Lower leg skin (tissue), 3 donors: ENCODE results near the gene HMGCL.

Experiments
- CTCF ChIP-seq, 3 donors: fragments of 450-650 bp; IDR thresholded peaks; one replicate each; pipeline ENCODE4 v1.5.1; 2016; ENCODE audit warnings: antibody characterized with exemption in 3 of 3, mild to moderate bottlenecking in 3 of 3, moderate library complexity in 2 of 3
- POLR2A ChIP-seq, 2 donors: fragments of 450-650 bp; IDR thresholded peaks; one replicate each; pipeline ENCODE4 v1.6.1; 2016 to 2017; ENCODE audit warnings: antibody characterized with exemption in 2 of 2, mild to moderate bottlenecking in 1 of 2, moderate library complexity in 1 of 2

- TF ChIP-seq CTCF (IDR thresholded peaks at IDR 0.05) (no peak), POLR2A (IDR thresholded peaks at IDR 0.05) (no peak)
Measured at GRCh38 chr1:23862640-23863039, 37.4 kb upstream of the HMGCL start.
